Glutamatergic neuron (in vitro differentiated cells): ENCODE results near the gene KCNJ1. TPM values are rescaled to one million over a fixed set of nuclear protein-coding genes. Genes with fewer than 3 reads are reported as not detected.

Experiments used
- DNase-seq: peaks from one replicate; pipeline ENCODE4 v3.0.0; 2022
- H3K27ac Mint-ChIP-seq: one replicate; pipeline ENCODE4 v1.8.0; 2020; ENCODE audit warnings: mild to moderate bottlenecking, mixed read lengths, inconsistent platforms; ENCODE audit not compliant: unreplicated experiment
- H3K27me3 Mint-ChIP-seq: one replicate; pipeline ENCODE4 v1.8.0; 2020; ENCODE audit warnings: mild to moderate bottlenecking, moderate library complexity, mixed read lengths, inconsistent platforms; ENCODE audit not compliant: unreplicated experiment
- H3K36me3 Mint-ChIP-seq: one replicate; pipeline ENCODE4 v1.8.0; 2020; ENCODE audit warnings: mild to moderate bottlenecking, mixed read lengths, inconsistent platforms; ENCODE audit not compliant: unreplicated experiment
- H3K4me1 Mint-ChIP-seq: one replicate; pipeline ENCODE4 v1.8.0; 2020; ENCODE audit warnings: mild to moderate bottlenecking, low read depth, mixed read lengths, inconsistent platforms; ENCODE audit not compliant: unreplicated experiment
- H3K4me3 Mint-ChIP-seq: one replicate; pipeline ENCODE4 v1.8.0; 2020; ENCODE audit warnings: mild to moderate bottlenecking, mixed read lengths, inconsistent platforms; ENCODE audit not compliant: unreplicated experiment
- H3K9me3 Mint-ChIP-seq: one replicate; pipeline ENCODE4 v1.8.0; 2020; ENCODE audit warnings: mild to moderate bottlenecking, moderate library complexity, mixed read lengths, inconsistent platforms; ENCODE audit not compliant: unreplicated experiment
- total RNA-seq: library from RNA; stranded (reverse); fragmentation: NEBNext Ultra II Directional; extraction: Animal tissue kit (Norgen Biotek cat#: 25700); gene quantifications from one replicate; pipeline ENCODE4 v1.2.1, GENCODE V29; 2021; ENCODE audit not compliant: unreplicated experiment
- TF ChIP-seq, protein P1 (sequence below): fragments of 200-600 bp; sonication (generic); IDR thresholded peaks from one replicate; pipeline ENCODE4 v1.5.0; 2021; ENCODE audit not compliant: partially characterized antibody, unreplicated experiment

Gene KCNJ1
- total RNA-seq, 1 donor from 2014 or later = not detected

DNA sequence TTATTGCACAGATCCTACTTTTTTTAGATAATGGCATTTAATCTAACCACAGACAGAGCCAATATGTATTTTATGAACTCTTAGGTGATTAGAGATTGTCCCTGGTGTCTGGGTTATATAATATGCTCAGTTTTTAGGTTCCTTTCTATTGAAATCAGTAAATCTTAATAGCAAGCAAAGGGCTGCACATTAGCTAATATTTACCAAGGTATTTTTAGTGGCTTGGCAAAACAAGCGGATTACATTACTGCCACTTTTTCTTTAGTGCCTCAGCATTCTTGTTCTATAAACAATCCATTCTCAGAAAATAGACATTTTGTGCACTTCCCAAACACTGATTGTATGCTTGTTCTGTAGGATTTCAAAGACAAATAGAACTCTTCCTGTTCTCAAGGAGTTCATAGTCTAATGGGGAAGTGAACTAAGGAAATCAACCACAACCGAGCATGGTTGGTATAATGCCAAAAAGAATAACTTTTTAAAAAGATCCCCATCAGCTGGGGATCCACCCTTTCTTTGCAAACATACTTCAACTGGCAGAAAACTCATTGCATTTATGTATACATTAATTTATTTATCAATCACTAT, 23.8 kb downstream of the KCNJ1 start:
- Mint-ChIP-seq H3K9me3 (no peaks in the 10 kb centered on the region), H3K27ac (no peak overlapping the region), H3K27me3 (no peaks in the 10 kb centered on the region), H3K4me3 (no peak overlapping the region), H3K4me1 (no peaks in the 10 kb centered on the region), H3K36me3 (no peaks in the 10 kb centered on the region)
- TF ChIP-seq, protein P1, sequence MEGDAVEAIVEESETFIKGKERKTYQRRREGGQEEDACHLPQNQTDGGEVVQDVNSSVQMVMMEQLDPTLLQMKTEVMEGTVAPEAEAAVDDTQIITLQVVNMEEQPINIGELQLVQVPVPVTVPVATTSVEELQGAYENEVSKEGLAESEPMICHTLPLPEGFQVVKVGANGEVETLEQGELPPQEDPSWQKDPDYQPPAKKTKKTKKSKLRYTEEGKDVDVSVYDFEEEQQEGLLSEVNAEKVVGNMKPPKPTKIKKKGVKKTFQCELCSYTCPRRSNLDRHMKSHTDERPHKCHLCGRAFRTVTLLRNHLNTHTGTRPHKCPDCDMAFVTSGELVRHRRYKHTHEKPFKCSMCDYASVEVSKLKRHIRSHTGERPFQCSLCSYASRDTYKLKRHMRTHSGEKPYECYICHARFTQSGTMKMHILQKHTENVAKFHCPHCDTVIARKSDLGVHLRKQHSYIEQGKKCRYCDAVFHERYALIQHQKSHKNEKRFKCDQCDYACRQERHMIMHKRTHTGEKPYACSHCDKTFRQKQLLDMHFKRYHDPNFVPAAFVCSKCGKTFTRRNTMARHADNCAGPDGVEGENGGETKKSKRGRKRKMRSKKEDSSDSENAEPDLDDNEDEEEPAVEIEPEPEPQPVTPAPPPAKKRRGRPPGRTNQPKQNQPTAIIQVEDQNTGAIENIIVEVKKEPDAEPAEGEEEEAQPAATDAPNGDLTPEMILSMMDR = no peak
- no peak for DNase-seq

DNA sequence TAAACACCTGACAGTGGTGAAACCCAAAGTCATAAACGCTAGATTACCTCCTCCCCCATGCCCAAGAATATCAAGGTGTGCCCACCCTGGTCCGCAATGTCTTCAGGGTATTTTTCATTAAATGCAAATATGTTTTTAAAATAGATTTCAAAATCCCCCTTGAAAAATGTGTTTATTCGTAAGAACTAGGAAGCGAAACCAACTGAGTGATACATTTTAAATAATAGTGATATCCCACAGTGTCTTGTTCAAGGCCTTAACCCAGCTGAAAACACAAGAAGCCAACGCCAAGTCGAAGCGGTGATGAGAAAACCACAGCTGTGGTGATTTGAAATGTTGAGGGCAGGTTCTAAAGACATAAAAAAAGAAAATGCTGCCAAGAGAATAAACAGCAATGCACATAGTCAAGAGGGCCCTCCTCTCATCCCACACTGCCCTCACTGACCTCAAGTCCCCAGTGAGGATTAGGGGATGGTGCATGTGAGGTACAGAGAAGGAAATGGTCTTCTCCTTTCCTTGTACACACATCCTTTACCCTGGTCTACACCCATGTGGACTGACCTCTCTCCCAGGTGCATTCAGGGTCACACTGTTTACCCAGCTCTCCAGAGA, 25.5 kb downstream of the KCNJ1 start:
- H3K4me3 Mint-ChIP-seq = no peak overlapping the region
- H3K9me3 Mint-ChIP-seq = no peaks in the 10 kb centered on the region
- TF ChIP-seq, protein P1 = no peak
- no peaks in the 10 kb centered on the region for H3K36me3 Mint-ChIP-seq
- no peaks in the 10 kb centered on the region for H3K4me1 Mint-ChIP-seq
- no peak for DNase-seq
- no peaks in the 10 kb centered on the region for H3K27me3 Mint-ChIP-seq
- H3K27ac Mint-ChIP-seq = no peak overlapping the region

- Mint-ChIP-seq H3K27me3 (no peaks in the 10 kb centered on the region), H3K4me1 (no peaks in the 10 kb centered on the region), H3K9me3 (no peaks in the 10 kb centered on the region), H3K4me3 (no peak overlapping the region), H3K27ac (no peak overlapping the region), H3K36me3 (no peaks in the 10 kb centered on the region)
- TF ChIP-seq, protein P1 = no peak
- DNase-seq = no peak
Measured at GRCh38 chr11:128840783-128841182, 26.3 kb downstream of the KCNJ1 start.

DNA sequence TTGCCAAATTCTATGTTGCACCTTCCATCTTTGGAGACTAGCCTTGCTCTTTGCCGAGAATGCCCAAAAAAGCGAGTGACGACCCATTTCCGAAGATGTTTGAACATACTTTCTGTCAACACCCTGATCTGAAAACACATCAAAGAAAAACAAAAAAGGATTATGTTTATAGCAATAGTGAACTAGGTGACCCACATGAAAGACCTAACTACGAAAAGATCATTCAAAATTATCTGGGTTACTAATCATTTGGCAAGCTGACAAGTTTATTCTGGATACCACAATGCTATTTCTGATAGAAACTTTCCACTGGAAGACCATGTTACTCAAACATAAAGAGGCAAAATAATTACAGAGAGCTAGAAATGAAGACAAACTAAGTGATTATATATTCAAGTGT, 27.0 kb downstream of the KCNJ1 start:
- DNase-seq = no peak
- H3K4me3 Mint-ChIP-seq = no peak overlapping the region
- H3K27ac Mint-ChIP-seq = no peak overlapping the region
- H3K36me3 Mint-ChIP-seq = no peaks in the 10 kb centered on the region
- H3K4me1 Mint-ChIP-seq = no peaks in the 10 kb centered on the region
- no peaks in the 10 kb centered on the region for H3K27me3 Mint-ChIP-seq
- no peaks in the 10 kb centered on the region for H3K9me3 Mint-ChIP-seq
- TF ChIP-seq, protein P1 = no peak

GRCh38 chr11:128839081-128839480, 28.0 kb downstream of the KCNJ1 start:
- Mint-ChIP-seq H3K27me3 (no peaks in the 10 kb centered on the region), H3K27ac (no peak overlapping the region), H3K4me1 (no peaks in the 10 kb centered on the region), H3K4me3 (no peak overlapping the region), H3K36me3 (no peaks in the 10 kb centered on the region), H3K9me3 (no peaks in the 10 kb centered on the region)
- no peak for DNase-seq
- TF ChIP-seq, protein P1 = no peak
